WTC11 (cell line): ENCODE measurements around the gene SGPL1. TPM values are rescaled to one million over a fixed set of nuclear protein-coding genes. Genes with fewer than 3 reads are reported as not detected.

Experiments
- ATAC-seq: fragments of 200-7000 bp; cut with Tn5 transposase; 2 replicates; pipeline ENCODE4 v1.10.0; 2021; ENCODE audit warnings: mild to moderate bottlenecking, moderate library complexity
- CTCF ChIA-PET: fragments of 300-600 bp; sonication (Branson Sonifier 250); formaldehyde crosslinking; loops from one replicate; lab custom pipeline; 2021; ENCODE audit warnings: antibody characterized with exemption; lab: Charles Lee
- POLR2A ChIA-PET: fragments of 350-600 bp; sonication (Branson Sonifier 250); formaldehyde crosslinking; loops from one replicate; lab custom pipeline; 2021; ENCODE audit warnings: antibody characterized with exemption; lab: Charles Lee
- DNase-seq: peaks from one replicate; pipeline ENCODE4 v3.0.0; 2021; ENCODE audit warnings: low spot score
- H3K27ac Mint-ChIP-seq: 2 replicates; pipeline ENCODE4 v1.8.0; 2021; ENCODE audit warnings: mixed read lengths
- H3K27me3 Mint-ChIP-seq: 2 replicates; pipeline ENCODE4 v1.8.0; 2021; ENCODE audit warnings: low read depth, mild to moderate bottlenecking, moderate library complexity, mixed read lengths
- H3K36me3 Mint-ChIP-seq: 2 replicates; pipeline ENCODE4 v1.8.0; 2021; ENCODE audit warnings: mixed read lengths
- H3K4me1 Mint-ChIP-seq: 2 replicates; pipeline ENCODE4 v1.8.0; 2022; ENCODE audit warnings: mixed read lengths
- H3K4me3 Mint-ChIP-seq: 2 replicates; pipeline ENCODE4 v1.8.0; 2021; ENCODE audit warnings: mild to moderate bottlenecking, moderate library complexity, mixed read lengths
- H3K9me3 Mint-ChIP-seq: 2 replicates; pipeline ENCODE4 v1.8.0; 2021; ENCODE audit warnings: mixed read lengths
- ARID4B ChIP-seq: sonication (generic); formaldehyde crosslinking; IDR thresholded peaks from 2 replicates; pipeline ENCODE4 v1.8.0; 2023; ENCODE audit warnings: missing genetic modification reagents, mild to moderate bottlenecking, borderline replicate concordance
- ATF6 ChIP-seq: sonication (generic); formaldehyde crosslinking; IDR thresholded peaks from 2 replicates; pipeline ENCODE4 v1.8.1; 2023; ENCODE audit warnings: mild to moderate bottlenecking, missing genetic modification reagents
- E2F4 ChIP-seq: sonication (generic); formaldehyde crosslinking; IDR thresholded peaks from 2 replicates; pipeline ENCODE4 v1.8.1; 2022; ENCODE audit warnings: low read depth, mild to moderate bottlenecking, moderate library complexity, missing genetic modification reagents, borderline replicate concordance
- E2F5 ChIP-seq: sonication (generic); formaldehyde crosslinking; IDR thresholded peaks from 2 replicates; pipeline ENCODE4 v1.8.1; 2022; ENCODE audit warnings: mild to moderate bottlenecking, moderate library complexity, missing genetic modification reagents
- ERG ChIP-seq: fragments of 250-450 bp; sonication (Bioruptor Pico); IDR thresholded peaks from 2 replicates; pipeline ENCODE4 v1.8.0; 2021; ENCODE audit warnings: mild to moderate bottlenecking
- HMGA2 ChIP-seq: fragments of 250-450 bp; sonication (Bioruptor Pico); IDR thresholded peaks from 2 replicates; pipeline ENCODE4 v1.4.0; 2021; ENCODE audit warnings: mild to moderate bottlenecking, moderate library complexity
- NFATC4 ChIP-seq: fragments of 250-450 bp; sonication (Bioruptor Pico); IDR thresholded peaks from 2 replicates; pipeline ENCODE4 v1.9.0; 2021; ENCODE audit warnings: mild to moderate bottlenecking
- PREB ChIP-seq: sonication (generic); formaldehyde crosslinking; IDR thresholded peaks from 2 replicates; pipeline ENCODE4 v1.8.1; 2022; ENCODE audit warnings: mild to moderate bottlenecking, missing genetic modification reagents, moderate library complexity, borderline replicate concordance
- USF1 ChIP-seq: sonication (generic); formaldehyde crosslinking; IDR thresholded peaks from 2 replicates; pipeline ENCODE4 v1.8.0; 2022; ENCODE audit warnings: mild to moderate bottlenecking, missing genetic modification reagents
- USF2 ChIP-seq: sonication (generic); formaldehyde crosslinking; IDR thresholded peaks from 2 replicates; pipeline ENCODE4 v1.8.1; 2023; ENCODE audit warnings: mild to moderate bottlenecking, missing genetic modification reagents, moderate library complexity
- ZNF219 ChIP-seq: sonication (generic); formaldehyde crosslinking; IDR thresholded peaks from 2 replicates; pipeline ENCODE4 v1.8.0; 2023; ENCODE audit warnings: missing genetic modification reagents, mild to moderate bottlenecking, borderline replicate concordance
- ZNF232 ChIP-seq: sonication (generic); formaldehyde crosslinking; IDR thresholded peaks from 2 replicates; pipeline ENCODE4 v1.8.0; 2022; ENCODE audit warnings: mild to moderate bottlenecking, missing genetic modification reagents
- total RNA-seq: library from RNA; stranded (reverse); gene quantifications from 3 replicates; pipeline ENCODE4 v1.2.3, GENCODE V29; 2021

SGPL1 gene
- total RNA-seq, 1 experiment from 2014 or later: 44.6 TPM

GRCh38 chr10:70928140-70928539, 112.4 kb downstream of the SGPL1 start (continued):
- no peak for TF ChIP-seq PREB (CRISPR knock-in tag)
- no peak for TF ChIP-seq HMGA2 (CRISPR knock-in tag)
- TF ChIP-seq USF2 (CRISPR knock-in tag): no peak
- no peak for TF ChIP-seq ERG
- no peak for TF ChIP-seq ZNF232
- no peak for TF ChIP-seq ZNF219 (CRISPR knock-in tag)

GRCh38 chr10:70930263-70931000, 114.7 kb downstream of the SGPL1 start:
- Mint-ChIP-seq H3K9me3 (no peaks in the 10 kb centered on the region), H3K4me3 (no peak overlapping the region), H3K27me3 (no peaks in the 10 kb centered on the region), H3K27ac (no peak overlapping the region), H3K4me1 (no peaks in the 10 kb centered on the region), H3K36me3 (no peaks in the 10 kb centered on the region)
- POLR2A ChIA-PET: no interaction called here
- no peak for DNase-seq
- ATAC-seq: no peak
- TF ChIP-seq USF1 (CRISPR knock-in tag) (no peak), E2F5 (no peak), E2F4 (CRISPR knock-in tag) (no peak), NFATC4 (CRISPR knock-in tag) (no peak), ATF6 (CRISPR knock-in tag) (no peak), ARID4B (no peak)
- CTCF ChIA-PET: interaction anchor here (1.0 to 2.2 kb wide), 5 partner anchors 8 to 134 kb away, joined by 3 to 9 read pairs (median 6); no protein-coding TSS in a partner anchor

Other genes starting within 250 kb of the SGPL1 start
- gene PRF1, start 213.2 kb upstream of the SGPL1 start, total RNA-seq: 0.11 to 0.18 TPM (median 0.16 TPM) in 3 replicates
- gene ADAMTS14, start 143.4 kb upstream of the SGPL1 start, total RNA-seq: 2.1 to 2.4 TPM (median 2.1 TPM) in 3 replicates
- not detected in 3 replicates for gene TBATA, start 30.6 kb upstream of the SGPL1 start, total RNA-seq
- 32.5 to 44.2 TPM (median 41.8 TPM) in 3 replicates for gene PCBD1, start 72.6 kb downstream of the SGPL1 start, total RNA-seq